ENCODE measurements around the gene PLCB1.

PLCB1 gene

DNA sequence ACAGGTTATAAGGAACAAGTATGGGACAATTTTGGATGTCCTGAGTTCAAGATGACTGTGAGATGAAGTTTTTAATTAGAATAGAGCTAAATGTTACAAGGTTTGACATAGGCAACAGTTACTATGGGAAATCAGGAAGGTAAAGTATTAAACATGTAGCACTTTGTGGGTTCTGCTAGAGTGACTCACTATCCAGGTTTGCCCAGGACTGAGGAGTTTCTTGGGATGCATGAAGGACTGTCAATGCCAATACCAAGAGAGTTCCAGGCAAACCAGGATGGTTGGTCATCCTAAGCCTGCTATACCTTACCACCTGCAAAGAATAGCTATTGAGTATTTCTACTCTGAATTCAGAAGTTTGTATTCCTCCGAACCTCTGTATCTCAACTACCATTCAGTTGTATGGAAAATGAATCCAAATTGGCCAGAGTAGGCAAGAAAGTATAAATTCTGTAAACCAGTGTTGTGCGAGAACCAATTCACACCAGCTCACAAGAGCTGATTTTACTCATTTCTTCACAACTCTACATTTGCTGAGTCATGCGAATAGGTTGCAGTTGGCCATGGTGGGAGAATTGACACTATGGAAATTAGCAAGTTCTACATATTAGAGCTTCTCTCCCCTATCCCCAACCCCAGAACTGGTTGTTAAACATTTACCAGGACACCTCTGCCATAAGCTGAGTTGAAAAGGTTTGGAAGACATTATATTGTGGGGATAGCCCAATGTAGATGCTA is 449.5 kb downstream of the PLCB1 start:
- Histone ChIP-seq H3K27ac (ENCODE audit: low read depth, low read length, poor library complexity, severe bottlenecking) (no peak overlapping the region), H4K20me1 (ENCODE audit: insufficient read depth, low read length) (no peaks in the 10 kb centered on the region)
- TF ChIP-seq, protein P1, sequence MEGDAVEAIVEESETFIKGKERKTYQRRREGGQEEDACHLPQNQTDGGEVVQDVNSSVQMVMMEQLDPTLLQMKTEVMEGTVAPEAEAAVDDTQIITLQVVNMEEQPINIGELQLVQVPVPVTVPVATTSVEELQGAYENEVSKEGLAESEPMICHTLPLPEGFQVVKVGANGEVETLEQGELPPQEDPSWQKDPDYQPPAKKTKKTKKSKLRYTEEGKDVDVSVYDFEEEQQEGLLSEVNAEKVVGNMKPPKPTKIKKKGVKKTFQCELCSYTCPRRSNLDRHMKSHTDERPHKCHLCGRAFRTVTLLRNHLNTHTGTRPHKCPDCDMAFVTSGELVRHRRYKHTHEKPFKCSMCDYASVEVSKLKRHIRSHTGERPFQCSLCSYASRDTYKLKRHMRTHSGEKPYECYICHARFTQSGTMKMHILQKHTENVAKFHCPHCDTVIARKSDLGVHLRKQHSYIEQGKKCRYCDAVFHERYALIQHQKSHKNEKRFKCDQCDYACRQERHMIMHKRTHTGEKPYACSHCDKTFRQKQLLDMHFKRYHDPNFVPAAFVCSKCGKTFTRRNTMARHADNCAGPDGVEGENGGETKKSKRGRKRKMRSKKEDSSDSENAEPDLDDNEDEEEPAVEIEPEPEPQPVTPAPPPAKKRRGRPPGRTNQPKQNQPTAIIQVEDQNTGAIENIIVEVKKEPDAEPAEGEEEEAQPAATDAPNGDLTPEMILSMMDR (IDR thresholded peaks at IDR 0.05; ENCODE audit: low read length), result no peak
- TF ChIP-seq EZH2 (IDR thresholded peaks at IDR 0.05; ENCODE audit: borderline replicate concordance, low read length), result no peak

DNA sequence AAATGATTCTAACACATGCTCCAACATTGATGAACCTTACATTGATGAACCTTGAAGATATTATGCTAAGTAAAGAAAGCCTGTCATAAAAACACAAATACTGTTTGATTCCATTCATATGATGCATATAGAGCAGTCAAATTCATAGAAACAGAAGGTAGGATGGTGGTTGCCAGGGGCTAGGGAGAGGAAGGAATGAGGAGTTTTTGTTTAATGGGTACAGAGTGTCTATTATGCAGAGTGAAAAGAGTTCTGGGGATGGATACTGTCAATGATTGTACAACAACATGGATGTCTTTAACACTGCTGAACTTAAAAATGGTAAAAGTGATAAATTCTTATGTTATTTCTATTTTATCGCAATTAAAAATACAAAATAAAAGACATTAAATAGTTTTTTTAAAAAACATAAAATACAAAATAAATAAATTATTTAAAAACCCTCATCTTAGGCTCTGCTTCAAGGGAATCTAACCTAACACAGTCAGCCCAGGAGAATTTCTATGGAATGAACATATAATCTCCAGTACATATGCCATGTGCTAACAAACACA is 451.0 kb downstream of the PLCB1 start:
- no peaks in the 10 kb centered on the region for H3F3A ChIP-seq (ENCODE audit: insufficient read depth, low read length)
- TF ChIP-seq, protein P1 (IDR thresholded peaks at IDR 0.05; ENCODE audit: low read length), result no peak
- no peak for TF ChIP-seq EZH2 (IDR thresholded peaks at IDR 0.05; ENCODE audit: borderline replicate concordance, low read length)
- no peak overlapping the region for H2AFZ ChIP-seq (ENCODE audit: low read length)
- H3K4me3 ChIP-seq (ENCODE audit: low read depth, low read length, poor library complexity, severe bottlenecking), result no peak overlapping the region
- H3K9me3 ChIP-seq (ENCODE audit: low read length), result no peaks in the 10 kb centered on the region
- H3K4me1 ChIP-seq (ENCODE audit: insufficient read depth, low read length, severe bottlenecking), result peaks cover 35% of the 10 kb centered on the region
- H4K20me1 ChIP-seq (ENCODE audit: insufficient read depth, low read length), result no peaks in the 10 kb centered on the region
- no peak overlapping the region for H3K4me2 ChIP-seq (ENCODE audit: low read length)
- no peaks in the 10 kb centered on the region for H3K79me2 ChIP-seq (ENCODE audit: insufficient read depth, low read length)
- no peak overlapping the region for H3K27ac ChIP-seq (ENCODE audit: low read depth, low read length, poor library complexity, severe bottlenecking)
- no peaks in the 10 kb centered on the region for H3K9me2 ChIP-seq (ENCODE audit: low read depth, low read length)
- no peaks in the 10 kb centered on the region for H3K27me3 ChIP-seq (ENCODE audit: insufficient read depth, low read length)
- H3K36me3 ChIP-seq (ENCODE audit: insufficient read depth, low read length), result no peaks in the 10 kb centered on the region
- H3K9ac ChIP-seq (ENCODE audit: low read length), result no peak overlapping the region

More for the DNA sequence above, 449.5 kb downstream of the PLCB1 start:
- H3K4me2 ChIP-seq (ENCODE audit: low read length), result no peak overlapping the region
- no peak overlapping the region for H2AFZ ChIP-seq (ENCODE audit: low read length)
- no peaks in the 10 kb centered on the region for H3F3A ChIP-seq (ENCODE audit: insufficient read depth, low read length)
- no peaks in the 10 kb centered on the region for H3K9me3 ChIP-seq (ENCODE audit: low read length)
- H3K36me3 ChIP-seq (ENCODE audit: insufficient read depth, low read length), result no peaks in the 10 kb centered on the region
- no peaks in the 10 kb centered on the region for H3K9me2 ChIP-seq (ENCODE audit: low read depth, low read length)
- H3K9ac ChIP-seq (ENCODE audit: low read length), result no peak overlapping the region
- H3K4me1 ChIP-seq (ENCODE audit: insufficient read depth, low read length, severe bottlenecking), result peaks cover 20% of the 10 kb centered on the region
- no peaks in the 10 kb centered on the region for H3K27me3 ChIP-seq (ENCODE audit: insufficient read depth, low read length)
- H3K79me2 ChIP-seq (ENCODE audit: insufficient read depth, low read length), result no peaks in the 10 kb centered on the region
- H3K4me3 ChIP-seq (ENCODE audit: low read depth, low read length, poor library complexity, severe bottlenecking), result no peak overlapping the region

DNA sequence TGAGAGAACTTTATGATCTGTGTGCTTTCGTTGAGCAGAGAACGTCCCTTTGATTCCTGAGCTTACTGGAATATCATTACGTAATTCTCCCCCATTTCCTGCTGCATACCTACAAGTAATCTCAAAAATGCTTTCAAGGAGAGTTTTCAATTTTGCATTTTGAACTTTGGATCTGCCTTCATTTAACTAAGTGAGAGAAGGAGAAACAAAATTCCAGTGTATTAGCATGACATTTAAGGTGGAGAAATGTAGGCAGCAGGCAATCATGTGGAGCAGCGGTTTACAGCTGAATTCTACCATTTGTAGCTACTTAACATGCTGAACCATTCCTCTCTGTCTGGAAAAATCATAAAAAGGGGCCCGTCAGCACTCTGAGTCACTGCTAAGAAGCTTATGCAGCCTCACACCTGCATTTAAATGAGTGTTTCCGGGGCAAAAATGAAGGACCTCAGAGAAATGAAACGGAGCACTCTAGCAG is 451.5 kb downstream of the PLCB1 start:
- Histone ChIP-seq H3K9me3 (ENCODE audit: low read length) (no peaks in the 10 kb centered on the region), H3K9me2 (ENCODE audit: low read depth, low read length) (no peaks in the 10 kb centered on the region)

More for the DNA sequence above, 451.5 kb downstream of the PLCB1 start:
- TF ChIP-seq, protein P1 (IDR thresholded peaks at IDR 0.05; ENCODE audit: low read length), result no peak
- no peak for TF ChIP-seq EZH2 (IDR thresholded peaks at IDR 0.05; ENCODE audit: borderline replicate concordance, low read length)
- no peak overlapping the region for H2AFZ ChIP-seq (ENCODE audit: low read length)
- no peak overlapping the region for H3K9ac ChIP-seq (ENCODE audit: low read length)
- no peak overlapping the region for H3K4me2 ChIP-seq (ENCODE audit: low read length)
- H4K20me1 ChIP-seq (ENCODE audit: insufficient read depth, low read length), result no peaks in the 10 kb centered on the region
- no peaks in the 10 kb centered on the region for H3K36me3 ChIP-seq (ENCODE audit: insufficient read depth, low read length)
- no peaks in the 10 kb centered on the region for H3F3A ChIP-seq (ENCODE audit: insufficient read depth, low read length)
- no peak overlapping the region for H3K4me3 ChIP-seq (ENCODE audit: low read depth, low read length, poor library complexity, severe bottlenecking)
- H3K79me2 ChIP-seq (ENCODE audit: insufficient read depth, low read length), result no peaks in the 10 kb centered on the region
- peaks cover 40% of the 10 kb centered on the region for H3K4me1 ChIP-seq (ENCODE audit: insufficient read depth, low read length, severe bottlenecking)
- peak overlapping the region; percentile 39 for H3K27ac ChIP-seq (ENCODE audit: low read depth, low read length, poor library complexity, severe bottlenecking)
- no peaks in the 10 kb centered on the region for H3K27me3 ChIP-seq (ENCODE audit: insufficient read depth, low read length)
